HPDE6-E6E7 (cell line): ENCODE measurements around the gene CNRIP1.
"Not testable (repeated sequence)": the region's sequence is repeated elsewhere in the genome, so short reads cannot be mapped to it uniquely, and the experiment has no call there.

Source experiments
- DNase-seq: peaks from one replicate; pipeline ENCODE4 v3.0.0; 2011; ENCODE audit warnings: missing footprints; ENCODE audit errors: extremely low spot score

Gene CNRIP1

GRCh38 chr2:68340226-68341061 lies 20.7 kb upstream of the CNRIP1 start:
- no peak for DNase-seq

DNA sequence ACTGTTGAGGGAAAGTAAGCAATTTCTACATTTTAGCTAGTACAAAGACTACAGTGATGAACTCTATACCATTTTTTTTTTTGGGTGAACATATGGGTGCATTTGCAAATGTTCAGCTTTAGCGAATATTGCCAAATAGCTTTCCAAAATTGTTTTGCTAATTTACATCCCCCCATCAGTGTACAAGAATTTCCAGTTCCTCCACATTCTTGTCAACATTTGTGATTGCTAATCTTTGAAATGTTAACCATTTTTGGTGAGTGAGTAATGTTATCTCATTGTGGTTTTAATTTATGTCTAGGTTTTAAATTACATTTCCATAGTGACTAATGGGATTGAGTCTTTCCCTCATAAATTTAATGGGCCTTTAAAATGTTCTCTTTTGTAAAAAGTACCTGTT lies 16.4 kb upstream of the CNRIP1 start:
- DNase-seq: peak; percentile 37

GRCh38 chr2:68333931-68334330 lies 14.2 kb upstream of the CNRIP1 start:
- DNase-seq: no peak

DNA sequence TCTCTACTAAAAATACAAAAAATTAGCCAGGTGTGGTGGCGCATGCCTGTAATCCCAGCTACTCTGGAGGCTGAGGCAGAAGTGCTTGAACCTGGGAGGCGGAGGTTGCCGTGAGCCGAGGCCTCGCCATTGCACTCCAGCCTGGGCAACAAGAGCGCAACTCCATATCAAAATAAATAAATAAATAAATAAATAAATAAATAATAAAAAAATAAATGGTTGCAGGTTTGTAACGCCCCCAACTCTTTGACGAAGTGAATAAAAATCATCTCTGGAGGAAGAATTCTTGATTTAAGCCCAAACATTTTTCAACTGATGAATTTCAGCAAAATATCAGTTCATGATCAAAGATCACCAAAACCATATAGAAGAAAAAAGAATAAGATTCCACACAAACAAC lies 13.3 kb upstream of the CNRIP1 start:
- DNase-seq: no peak

- DNase-seq: no peak
These were observed 10.9 kb upstream of the CNRIP1 start for GRCh38 chr2:68330691-68331090.

DNA sequence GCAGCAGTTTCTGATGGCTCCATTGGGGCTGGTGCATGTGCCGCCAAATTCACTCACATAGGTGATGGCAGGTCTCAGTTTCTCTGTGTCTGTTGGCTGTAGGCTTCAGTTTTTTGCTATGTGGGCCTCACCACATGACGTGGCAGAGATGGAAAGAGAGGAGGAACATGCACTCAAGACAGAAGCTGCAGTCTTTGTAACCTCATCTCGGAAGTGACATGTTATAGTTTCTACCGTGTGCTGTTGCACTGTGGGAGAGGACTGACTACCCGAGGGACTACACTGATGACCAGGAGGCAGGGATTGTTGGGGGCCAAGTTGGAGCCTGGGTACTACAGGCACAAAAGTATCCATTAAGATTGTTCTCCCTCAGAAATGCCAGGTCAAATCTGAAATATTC lies 9.2 kb upstream of the CNRIP1 start:
- DNase-seq: no peak

- no peak for DNase-seq
These were observed 5.3 kb upstream of the CNRIP1 start for GRCh38 chr2:68325056-68325455.

GRCh38 chr2:68320118-68320641 lies 431 bp upstream of the CNRIP1 start:
- DNase-seq: peak; percentile 41

DNA sequence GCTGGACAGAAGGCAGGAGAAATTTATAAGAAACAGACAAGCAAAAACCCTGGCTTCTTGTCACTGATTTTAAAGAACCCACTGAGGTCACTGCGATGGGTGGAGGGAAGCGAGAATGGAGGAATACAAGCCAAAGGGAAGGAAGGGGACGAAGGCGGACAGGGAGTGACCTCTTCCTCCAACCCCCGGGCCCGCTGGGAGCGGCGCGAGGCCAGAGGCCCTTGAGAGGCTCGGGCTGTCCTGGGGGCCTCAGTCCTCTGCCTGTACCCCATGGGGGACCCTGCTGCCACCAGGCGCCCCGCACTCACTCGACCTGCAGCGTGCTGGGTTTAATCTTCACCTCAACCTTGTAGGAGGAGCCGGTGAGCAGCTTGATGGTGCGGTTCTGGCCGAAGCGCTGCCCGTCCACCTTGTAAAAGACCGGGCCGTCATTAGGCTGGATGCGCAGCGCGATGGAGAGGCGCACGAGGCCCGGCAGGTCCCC lies 793 bp downstream of the CNRIP1 start:
- DNase-seq: no peak

DNA sequence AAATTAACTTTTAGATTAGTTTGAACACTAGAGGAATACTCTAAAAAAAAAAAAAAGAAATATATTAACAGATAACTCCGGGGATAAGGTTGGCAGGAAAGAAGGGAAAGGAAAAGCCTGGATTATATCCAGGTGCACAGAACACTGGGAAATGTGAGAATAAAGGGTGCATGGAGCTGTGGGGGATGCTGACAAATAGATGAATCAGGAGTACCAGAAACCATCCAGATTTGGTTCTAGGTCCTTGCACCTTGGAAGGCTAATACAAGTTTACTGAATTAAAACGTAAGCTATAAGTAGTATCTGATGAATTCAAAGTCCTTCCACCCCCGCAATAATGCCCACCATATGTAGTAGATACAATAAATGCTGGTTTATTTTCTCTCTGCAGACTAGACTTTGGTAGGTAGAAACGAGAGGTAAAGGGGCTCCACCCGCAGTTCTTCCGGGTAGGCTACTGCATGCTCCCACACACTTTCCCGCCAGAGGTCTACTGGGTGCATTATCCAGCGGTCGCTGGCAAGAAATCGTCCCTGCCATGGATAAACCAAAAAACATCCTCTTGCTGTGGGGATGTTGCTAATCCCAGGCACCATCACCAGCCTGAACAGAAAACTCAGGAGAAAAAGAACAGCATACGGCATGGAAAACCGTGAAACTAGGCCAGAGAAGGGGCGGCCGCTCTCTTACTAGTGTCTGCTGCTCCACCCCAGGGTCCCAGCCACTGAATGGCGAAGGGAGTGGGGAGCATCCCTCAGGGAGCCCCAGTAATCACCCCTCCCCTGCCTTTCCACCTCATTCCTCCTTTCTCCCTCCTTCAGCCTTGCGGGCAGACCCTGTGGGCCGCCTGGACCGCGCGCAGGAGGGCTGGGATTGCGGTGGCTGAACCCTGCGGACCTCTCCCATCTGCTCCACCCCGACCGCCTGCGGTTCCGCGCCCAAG lies 1.5 kb downstream of the CNRIP1 start:
- DNase-seq: no peak

- DNase-seq: no peak
These were observed 3.6 kb downstream of the CNRIP1 start for GRCh38 chr2:68316111-68316510.

- DNase-seq: no peak
These were observed 8.7 kb downstream of the CNRIP1 start for GRCh38 chr2:68311033-68311432.

GRCh38 chr2:68309426-68309825 lies 10.3 kb downstream of the CNRIP1 start:
- DNase-seq: no peak

GRCh38 chr2:68303902-68304272 lies 15.9 kb downstream of the CNRIP1 start:
- not testable (repeated sequence) for DNase-seq

- no peak for DNase-seq
These were observed 16.5 kb downstream of the CNRIP1 start for GRCh38 chr2:68303033-68303901.

DNA sequence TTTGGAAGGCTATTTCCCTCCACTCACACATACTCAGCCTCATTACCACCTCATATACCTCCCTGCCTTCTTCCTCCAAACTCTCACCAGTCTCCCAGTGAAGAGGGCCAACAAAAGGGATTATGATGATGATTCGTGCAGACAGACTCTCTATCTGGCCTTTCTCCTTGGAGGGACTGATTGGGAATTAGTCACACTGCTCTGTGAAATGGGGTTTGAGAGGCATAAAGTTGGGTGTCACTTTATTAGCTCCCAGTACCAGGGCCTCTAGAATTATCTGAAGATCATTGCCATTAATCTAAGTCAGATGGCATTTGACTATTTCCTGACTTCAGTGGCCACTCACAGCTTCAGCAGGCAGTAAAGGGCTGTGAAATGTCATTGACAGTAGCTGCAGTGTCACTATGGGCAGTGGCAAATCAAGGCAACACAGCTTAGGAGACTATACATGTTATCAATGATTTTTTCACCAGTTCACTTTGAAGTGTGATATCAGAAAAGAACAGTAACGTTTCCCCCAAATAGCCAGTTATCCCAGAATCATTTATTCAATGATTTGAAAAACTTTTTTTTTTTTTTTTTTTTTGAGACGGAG lies 17.4 kb downstream of the CNRIP1 start:
- no peak for DNase-seq

GRCh38 chr2:68295516-68295915 lies 24.2 kb downstream of the CNRIP1 start:
- DNase-seq: no peak

DNA sequence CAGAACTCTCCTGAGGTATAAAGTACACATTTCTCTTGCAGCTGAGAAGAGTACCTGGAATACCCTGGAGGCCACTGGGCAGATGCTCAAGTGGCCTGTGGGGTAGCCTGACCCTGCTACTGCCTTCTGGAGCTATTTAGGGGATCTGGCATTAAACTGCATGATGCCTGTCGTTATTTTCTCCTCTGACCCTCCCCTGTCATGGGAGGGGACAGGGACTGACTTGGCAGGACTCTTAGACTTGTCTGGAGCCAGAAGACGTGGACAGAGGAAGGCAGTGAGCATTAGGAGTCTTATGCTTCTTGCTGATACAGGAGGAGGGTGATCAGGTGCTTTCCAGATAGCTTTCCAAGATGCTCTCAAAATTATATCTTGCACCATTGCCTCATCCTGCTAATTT lies 24.8 kb downstream of the CNRIP1 start:
- no peak for DNase-seq

DNA sequence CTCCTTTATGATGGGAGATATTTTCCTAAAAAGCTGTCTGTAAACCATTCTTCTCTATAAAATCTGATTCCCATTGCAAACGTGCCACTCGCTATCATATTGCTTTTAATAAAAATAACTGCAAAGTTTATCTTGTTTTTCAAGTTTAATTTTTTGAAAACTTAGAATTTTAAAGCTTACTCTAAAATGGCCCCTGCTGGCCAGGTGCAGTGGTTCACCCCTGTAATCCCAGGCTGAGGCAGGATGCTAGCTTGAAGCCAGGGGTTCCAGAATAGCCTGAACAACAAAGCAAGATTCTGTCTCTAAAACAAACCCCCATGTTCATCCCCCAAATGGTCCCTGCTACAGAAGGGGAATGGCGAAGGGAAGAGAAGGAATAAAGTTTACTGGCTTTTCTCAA lies 25.6 kb downstream of the CNRIP1 start:
- no peak for DNase-seq

DNA sequence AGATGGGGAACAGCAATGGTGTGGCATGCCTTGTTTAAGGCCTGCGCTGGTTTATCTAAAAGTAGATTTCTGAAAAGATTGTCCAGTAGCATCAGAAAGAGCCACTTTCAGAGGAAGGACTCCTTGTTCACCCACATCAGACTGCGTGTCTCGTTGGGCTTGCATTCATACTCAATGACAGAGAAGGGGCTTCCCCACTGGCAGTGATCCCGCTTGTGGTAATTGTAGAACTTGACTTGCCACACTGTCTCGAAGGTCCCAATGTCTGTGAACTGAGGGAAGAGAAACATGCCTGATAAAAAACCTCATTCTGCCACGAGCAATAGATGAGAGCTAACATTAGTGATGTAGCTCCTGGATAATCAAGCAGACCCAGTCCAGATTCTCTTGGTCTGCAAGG lies 26.0 kb downstream of the CNRIP1 start:
- no peak for DNase-seq

DNA sequence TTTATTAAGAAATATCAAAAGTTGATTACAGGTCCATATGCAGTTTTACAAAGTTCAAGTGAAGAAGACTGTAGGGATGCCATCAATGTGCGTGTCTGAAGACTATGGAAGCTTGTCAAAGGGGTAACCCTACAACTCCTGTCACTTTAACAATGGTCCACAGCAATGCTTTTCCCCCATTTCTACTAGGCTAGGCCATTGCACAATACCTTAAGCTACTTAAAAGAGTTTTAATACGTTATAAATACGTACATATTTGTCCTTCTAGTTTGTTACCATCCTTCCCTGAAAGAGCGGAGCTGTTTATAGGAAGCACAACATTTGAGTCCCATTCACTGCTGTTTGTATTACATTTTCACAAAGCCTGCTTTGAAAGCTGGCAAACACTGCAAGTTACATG lies 26.7 kb downstream of the CNRIP1 start:
- DNase-seq: no peak
